ENCODE measurements around the gene MMP25.

Gene MMP25, protein sequence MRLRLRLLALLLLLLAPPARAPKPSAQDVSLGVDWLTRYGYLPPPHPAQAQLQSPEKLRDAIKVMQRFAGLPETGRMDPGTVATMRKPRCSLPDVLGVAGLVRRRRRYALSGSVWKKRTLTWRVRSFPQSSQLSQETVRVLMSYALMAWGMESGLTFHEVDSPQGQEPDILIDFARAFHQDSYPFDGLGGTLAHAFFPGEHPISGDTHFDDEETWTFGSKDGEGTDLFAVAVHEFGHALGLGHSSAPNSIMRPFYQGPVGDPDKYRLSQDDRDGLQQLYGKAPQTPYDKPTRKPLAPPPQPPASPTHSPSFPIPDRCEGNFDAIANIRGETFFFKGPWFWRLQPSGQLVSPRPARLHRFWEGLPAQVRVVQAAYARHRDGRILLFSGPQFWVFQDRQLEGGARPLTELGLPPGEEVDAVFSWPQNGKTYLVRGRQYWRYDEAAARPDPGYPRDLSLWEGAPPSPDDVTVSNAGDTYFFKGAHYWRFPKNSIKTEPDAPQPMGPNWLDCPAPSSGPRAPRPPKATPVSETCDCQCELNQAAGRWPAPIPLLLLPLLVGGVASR

DNA sequence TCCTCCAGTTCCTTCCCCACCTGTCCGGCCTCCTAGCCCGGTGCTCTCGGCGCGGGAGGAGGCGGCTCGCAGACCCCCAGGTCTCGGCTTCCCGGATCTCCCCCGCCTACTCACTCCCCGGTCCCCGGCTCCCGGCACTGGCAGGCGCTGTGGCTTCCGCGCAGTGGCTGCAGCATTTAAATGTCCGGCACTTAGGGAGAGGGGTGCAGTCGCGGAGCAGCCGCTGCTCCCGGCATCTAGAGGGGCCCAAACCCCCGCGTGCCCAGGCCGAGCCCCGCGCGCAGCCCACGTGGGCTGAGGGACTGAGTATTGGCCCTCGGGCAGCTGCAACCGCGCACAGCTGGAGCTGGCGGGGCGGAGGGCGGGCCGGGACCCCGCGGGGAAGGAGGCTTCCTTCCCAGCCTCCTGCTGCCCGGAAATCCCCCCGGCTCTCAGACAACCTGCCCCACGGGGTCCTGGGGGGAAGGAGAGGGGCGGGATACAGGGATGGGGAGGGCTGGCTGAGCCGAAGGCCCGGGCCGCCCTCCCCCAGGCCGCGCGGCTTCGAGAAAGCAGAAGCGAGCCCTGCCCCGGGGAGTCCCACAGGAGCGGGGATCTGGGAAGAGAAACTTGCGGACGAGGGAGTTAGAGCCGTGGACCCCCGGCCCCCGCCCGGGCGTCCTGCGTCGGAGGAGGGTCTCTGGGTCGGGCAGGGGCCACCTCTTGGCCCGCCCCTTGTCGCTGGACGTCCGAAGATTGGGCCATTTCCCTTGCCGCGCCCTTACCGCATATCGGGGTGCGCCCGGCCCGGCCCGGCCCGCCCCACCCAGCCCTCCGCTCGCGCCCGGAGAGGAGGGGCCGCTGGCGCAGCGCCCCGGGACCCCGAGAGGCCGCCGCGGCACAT is at the start of gene MMP25:
Gene MMP25 (plus strand): TSS at position 804 of the 883 bp plus-strand sequence. CDS start 357 bp downstream, outside the sequence.
- peaks cover 22% of the 10 kb centered on the region for H3K36me3 Mint-ChIP-seq (ENCODE audit: low read depth)
- peaks cover 28% of the 10 kb centered on the region for H3K27me3 Mint-ChIP-seq (ENCODE audit: low read depth)
- H3K27ac Mint-ChIP-seq, result peak within 1 kb of the TSS; percentile 87
- no peaks in the 10 kb centered on the region for H3K9me3 Mint-ChIP-seq
- peaks cover 36% of the 10 kb centered on the region for H3K4me1 Mint-ChIP-seq (ENCODE audit: low read depth)
- H3K4me3 Mint-ChIP-seq, result peak within 1 kb of the TSS; percentile 83

DNA sequence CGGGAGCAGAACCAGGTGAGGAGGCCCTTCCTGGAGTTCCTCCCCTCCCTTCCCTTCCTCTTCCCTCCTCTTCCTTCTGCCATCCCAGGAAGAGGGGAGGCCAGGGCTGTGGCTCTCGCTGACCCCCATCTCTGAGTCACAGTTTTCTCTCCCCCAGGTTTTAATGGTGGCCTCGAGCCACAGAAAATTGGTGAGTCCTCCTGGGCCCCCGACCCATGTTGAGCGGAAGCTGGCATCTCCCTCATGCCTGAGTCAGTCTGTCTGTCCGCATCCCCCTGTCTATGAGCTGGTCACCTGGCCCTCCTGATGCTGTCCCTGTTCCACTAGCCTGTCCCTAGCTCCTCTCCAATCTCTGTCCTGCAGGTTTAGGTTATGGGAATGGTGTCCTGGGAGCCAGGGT is 46.4 kb upstream of the MMP25 start:
- Mint-ChIP-seq H3K4me3 (no peak overlapping the region), H3K27me3 (ENCODE audit: low read depth) (peaks cover 6% of the 10 kb centered on the region)

DNA sequence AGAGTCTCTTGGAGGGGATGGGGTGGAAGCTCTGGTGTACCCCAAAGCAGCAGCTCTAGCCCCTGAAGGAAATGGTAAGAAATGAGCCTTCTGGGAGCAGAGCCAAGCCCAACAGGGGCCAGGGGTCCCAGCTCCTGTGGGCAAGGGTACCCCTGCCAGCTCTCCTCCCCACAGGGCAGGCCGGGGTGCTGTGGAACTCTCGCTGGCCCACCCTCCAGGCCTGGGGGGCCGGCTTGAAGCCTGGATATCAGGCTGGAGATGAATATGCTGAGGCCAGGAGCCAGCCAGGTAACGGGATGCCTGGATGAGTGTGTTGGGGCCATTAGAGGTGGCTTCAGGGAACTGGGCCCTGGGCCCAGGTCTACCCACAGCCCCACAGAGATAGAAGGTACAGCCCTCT is 45.8 kb upstream of the MMP25 start:
- Mint-ChIP-seq H3K36me3 (ENCODE audit: low read depth) (no peaks in the 10 kb centered on the region), H3K27me3 (ENCODE audit: low read depth) (peaks cover 7% of the 10 kb centered on the region), H3K4me1 (ENCODE audit: low read depth) (peaks cover 4% of the 10 kb centered on the region), H3K27ac (no peak overlapping the region), H3K4me3 (no peak overlapping the region), H3K9me3 (no peaks in the 10 kb centered on the region)

More for the DNA sequence above, 46.4 kb upstream of the MMP25 start:
- Mint-ChIP-seq H3K9me3 (no peaks in the 10 kb centered on the region), H3K36me3 (ENCODE audit: low read depth) (no peaks in the 10 kb centered on the region), H3K4me1 (ENCODE audit: low read depth) (peaks cover 4% of the 10 kb centered on the region), H3K27ac (no peak overlapping the region)

DNA sequence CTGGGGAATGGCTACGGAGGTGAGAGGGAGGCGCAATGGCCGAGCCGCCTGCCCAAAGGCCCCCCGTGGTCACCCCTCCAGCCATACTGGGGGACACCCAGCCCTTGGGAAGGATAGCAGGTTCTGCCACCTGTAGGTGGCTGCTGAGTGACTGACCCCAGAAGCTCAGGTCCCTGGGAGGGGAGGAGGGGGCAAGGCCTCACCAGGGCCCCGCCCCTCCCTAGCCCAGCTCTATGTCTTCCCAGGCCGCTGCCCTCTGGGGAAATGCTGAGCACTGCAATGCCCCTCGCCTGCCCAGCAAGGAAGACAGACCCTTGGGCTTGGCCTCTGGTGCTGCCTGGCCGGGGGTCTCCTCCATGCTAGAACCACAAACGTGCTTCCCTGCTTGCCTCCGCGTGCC is 45.0 kb upstream of the MMP25 start:
- no peaks in the 10 kb centered on the region for H3K9me3 Mint-ChIP-seq
- H3K4me3 Mint-ChIP-seq, result no peak overlapping the region
- no peak overlapping the region for H3K27ac Mint-ChIP-seq
- H3K27me3 Mint-ChIP-seq (ENCODE audit: low read depth), result peaks cover 7% of the 10 kb centered on the region
- H3K36me3 Mint-ChIP-seq (ENCODE audit: low read depth), result no peaks in the 10 kb centered on the region
- H3K4me1 Mint-ChIP-seq (ENCODE audit: low read depth), result peaks cover 4% of the 10 kb centered on the region

DNA sequence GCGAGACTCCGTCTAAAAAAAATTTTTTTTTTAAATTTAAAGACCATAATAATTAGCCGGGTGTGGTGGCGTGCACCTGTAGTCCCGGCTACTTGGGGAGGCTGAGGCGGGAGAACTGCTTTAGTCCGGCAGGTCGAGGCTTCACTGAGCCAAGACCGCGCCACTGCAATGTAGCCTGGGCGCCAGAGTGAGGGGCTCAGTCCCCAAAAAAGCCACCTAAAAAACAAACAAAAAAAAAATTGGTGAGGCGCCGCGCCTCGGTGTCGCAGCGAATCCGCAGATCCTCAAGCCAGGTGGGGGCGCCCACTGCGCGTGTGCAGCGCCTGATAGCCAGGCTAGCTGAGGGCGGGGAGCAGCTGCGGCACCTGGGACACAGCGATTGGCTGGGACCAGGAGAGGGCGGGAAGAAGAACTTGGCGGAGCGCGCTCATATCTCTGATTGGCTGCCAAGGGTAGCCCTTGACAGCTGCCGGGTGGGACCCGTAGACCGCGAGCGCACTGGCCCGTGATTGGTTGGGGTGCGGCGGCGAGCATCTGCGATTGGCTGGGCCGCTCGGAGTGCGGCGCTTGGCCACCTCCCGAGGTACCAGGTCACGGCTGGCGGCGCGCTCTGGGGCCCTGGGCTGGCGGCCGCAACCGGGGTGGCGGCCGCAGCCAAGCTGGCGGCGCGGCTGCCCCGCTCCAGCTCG is 42.6 kb upstream of the MMP25 start:
- Mint-ChIP-seq H3K4me3 (peak overlapping the region; percentile 72), H3K36me3 (ENCODE audit: low read depth) (no peaks in the 10 kb centered on the region), H3K27ac (peak overlapping the region; percentile 57), H3K4me1 (ENCODE audit: low read depth) (peaks cover 23% of the 10 kb centered on the region), H3K27me3 (ENCODE audit: low read depth) (peaks cover 14% of the 10 kb centered on the region), H3K9me3 (no peaks in the 10 kb centered on the region)

DNA sequence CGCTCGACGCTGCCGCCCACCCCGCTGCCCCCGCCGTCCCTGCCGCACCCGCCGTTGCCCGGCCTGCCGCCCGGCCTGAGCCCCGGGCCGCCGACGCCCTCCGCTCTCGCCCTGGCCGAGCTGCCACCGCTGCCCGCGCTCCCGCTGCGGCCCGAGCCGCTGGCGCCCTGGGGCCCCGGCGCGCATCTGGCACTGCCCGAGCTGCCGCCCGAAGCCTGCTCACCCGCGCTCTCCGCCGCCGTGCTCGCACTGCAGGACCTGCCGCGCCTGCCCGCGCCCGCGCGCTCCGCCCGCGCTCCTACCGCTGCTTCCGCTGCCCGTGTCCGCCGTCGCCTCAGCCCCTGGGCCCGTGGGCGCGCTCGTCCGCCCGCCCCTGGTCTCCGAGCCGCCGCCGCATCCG is 42.0 kb upstream of the MMP25 start:
- Mint-ChIP-seq H3K27ac (no peak overlapping the region), H3K4me3 (no peak overlapping the region), H3K4me1 (ENCODE audit: low read depth) (peaks cover 24% of the 10 kb centered on the region)

GRCh38 chr16:3004781-3005284 is 41.5 kb upstream of the MMP25 start:
- Mint-ChIP-seq H3K9me3 (no peaks in the 10 kb centered on the region), H3K27ac (no peak overlapping the region), H3K4me3 (peak overlapping the region; percentile 73), H3K27me3 (ENCODE audit: low read depth) (peaks cover 11% of the 10 kb centered on the region), H3K36me3 (ENCODE audit: low read depth) (no peaks in the 10 kb centered on the region), H3K4me1 (ENCODE audit: low read depth) (peaks cover 24% of the 10 kb centered on the region)

More for the DNA sequence above, 42.0 kb upstream of the MMP25 start:
- peaks cover 11% of the 10 kb centered on the region for H3K27me3 Mint-ChIP-seq (ENCODE audit: low read depth)
- no peaks in the 10 kb centered on the region for H3K9me3 Mint-ChIP-seq
- H3K36me3 Mint-ChIP-seq (ENCODE audit: low read depth), result no peaks in the 10 kb centered on the region

DNA sequence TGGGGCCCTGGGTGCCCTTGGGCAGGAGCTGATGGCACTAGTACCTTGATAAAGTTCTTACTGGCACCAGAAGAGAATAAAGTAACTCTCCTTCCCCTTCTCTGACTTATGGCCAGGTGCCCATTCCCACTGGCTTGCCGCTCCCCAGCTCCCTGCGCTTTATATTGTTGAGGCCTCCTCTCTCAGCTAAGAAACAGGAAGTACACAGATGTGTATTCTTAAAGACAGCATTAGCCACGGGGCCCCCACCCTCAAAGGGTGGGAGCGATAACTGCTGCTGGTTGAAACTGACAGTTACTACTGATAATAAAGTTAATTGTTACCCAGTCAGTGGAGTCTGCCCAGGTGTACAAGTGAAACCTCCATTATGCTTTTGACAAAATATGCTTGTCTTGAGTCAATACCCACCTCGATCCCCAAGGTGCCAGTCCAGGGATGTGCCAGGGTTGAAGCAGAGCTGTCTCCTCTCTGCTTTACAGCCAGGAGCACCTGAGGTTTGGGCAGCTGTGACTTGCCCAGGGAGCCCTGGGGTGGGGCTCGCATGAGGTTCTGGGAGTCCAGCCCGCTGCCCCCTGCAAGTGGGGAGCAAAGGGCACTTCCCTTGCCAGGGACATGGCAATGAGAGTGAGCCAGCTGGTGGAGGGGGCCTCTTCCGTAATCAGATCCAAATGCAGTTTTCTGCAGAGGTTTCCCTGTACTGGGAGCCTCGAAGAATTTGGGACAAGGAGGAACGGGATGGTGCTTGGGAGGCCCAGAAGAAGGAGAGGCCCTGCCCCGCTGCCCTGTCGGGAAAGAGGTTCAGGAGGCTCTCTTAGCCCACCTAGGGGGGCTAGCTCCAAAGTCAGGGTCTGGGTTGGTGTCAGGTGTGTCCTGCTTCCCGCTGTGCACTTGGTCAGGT is 39.1 kb upstream of the MMP25 start:
- Mint-ChIP-seq H3K27me3 (ENCODE audit: low read depth) (peaks cover 15% of the 10 kb centered on the region), H3K36me3 (ENCODE audit: low read depth) (no peaks in the 10 kb centered on the region), H3K9me3 (no peaks in the 10 kb centered on the region), H3K4me3 (peak overlapping the region; percentile 2), H3K27ac (no peak overlapping the region), H3K4me1 (ENCODE audit: low read depth) (peaks cover 24% of the 10 kb centered on the region)

DNA sequence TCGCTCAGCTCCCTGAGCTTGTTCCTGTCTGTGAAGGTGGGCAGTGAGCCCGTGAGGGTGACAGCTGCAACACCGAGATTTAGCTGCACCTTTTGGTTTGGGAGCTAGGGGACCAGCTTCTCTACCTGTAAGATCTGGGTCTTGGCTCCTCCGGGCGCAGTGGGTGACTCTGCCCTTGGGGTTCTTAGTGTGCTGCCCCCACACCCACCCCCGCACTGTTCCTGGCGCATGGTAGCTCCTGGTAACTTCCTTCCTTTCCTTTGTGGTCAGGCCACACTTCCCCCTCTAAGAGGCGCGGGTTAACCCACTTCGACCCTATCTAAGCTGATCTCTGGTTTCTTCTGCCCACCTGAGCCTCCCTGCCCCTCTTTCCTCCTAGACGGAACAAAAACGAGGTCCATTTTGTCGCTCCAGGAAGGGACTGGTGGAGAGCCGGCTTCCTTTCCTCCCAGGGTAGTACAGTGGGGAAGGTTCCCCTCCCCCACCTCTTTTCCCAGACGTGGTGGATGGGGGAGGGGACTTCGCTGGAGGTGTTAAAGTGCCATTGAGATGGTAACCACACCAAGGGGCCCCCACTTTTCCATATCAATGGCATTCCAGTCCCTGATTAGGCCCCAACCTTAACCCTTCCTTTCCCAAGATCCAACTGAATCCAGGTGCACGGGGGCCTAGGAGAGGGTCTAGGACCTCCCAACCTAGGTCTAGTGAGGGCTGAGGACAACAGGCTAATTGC is 38.2 kb upstream of the MMP25 start:
- H3K27me3 Mint-ChIP-seq (ENCODE audit: low read depth), result peaks cover 15% of the 10 kb centered on the region
- no peaks in the 10 kb centered on the region for H3K36me3 Mint-ChIP-seq (ENCODE audit: low read depth)
- peak overlapping the region; percentile 37 for H3K4me3 Mint-ChIP-seq
- peak overlapping the region; percentile 36 for H3K27ac Mint-ChIP-seq
- H3K9me3 Mint-ChIP-seq, result no peaks in the 10 kb centered on the region
- peaks cover 23% of the 10 kb centered on the region for H3K4me1 Mint-ChIP-seq (ENCODE audit: low read depth)

GRCh38 chr16:3008690-3009037 is 37.7 kb upstream of the MMP25 start:
- no peaks in the 10 kb centered on the region for H3K36me3 Mint-ChIP-seq (ENCODE audit: low read depth)
- peak overlapping the region; percentile 37 for H3K4me3 Mint-ChIP-seq
- H3K27me3 Mint-ChIP-seq (ENCODE audit: low read depth), result peaks cover 15% of the 10 kb centered on the region
- H3K27ac Mint-ChIP-seq, result no peak overlapping the region
- no peaks in the 10 kb centered on the region for H3K9me3 Mint-ChIP-seq
- H3K4me1 Mint-ChIP-seq (ENCODE audit: low read depth), result peaks cover 23% of the 10 kb centered on the region

DNA sequence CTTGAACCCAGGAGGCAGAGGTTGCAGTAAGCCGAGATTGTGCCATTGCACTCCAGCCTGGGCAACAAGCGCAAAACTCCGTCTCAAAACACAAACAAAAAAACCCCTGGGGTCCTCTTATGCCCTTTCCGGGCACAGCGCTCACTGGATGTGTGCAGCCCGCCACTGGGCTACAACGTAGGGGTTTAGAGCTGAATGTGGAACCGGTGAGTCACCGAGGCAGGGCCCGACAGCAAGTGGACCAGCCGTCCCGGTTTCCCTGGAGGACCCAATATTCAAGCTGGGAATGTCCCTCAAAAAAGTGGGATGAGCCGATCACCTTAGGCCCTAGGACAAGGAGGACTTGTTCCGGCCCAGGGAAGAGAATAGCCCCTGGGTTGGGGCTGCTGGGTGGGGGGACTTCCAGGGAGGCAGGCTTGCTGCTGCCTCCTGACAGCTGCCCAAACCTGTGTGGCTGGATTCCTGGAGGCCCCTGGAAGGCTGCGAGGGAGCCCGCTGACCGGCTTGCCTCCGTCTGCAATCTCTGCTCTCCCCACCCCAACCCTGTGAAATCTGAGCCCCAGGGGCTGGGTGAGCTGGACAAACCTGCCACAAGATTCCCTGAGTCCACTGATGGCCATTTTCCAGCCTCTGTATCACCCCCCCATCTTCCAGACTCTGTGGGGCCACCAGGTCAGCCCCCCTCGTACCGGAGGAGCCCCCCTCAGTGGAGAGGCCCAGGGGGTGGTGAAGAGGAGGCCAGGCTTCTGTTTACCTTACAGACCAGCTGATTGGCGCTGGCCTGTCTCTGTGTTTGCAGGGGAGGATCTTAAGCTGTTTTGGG is 36.6 kb upstream of the MMP25 start:
- H3K36me3 Mint-ChIP-seq (ENCODE audit: low read depth), result no peaks in the 10 kb centered on the region
- H3K27ac Mint-ChIP-seq, result no peak overlapping the region
- no peaks in the 10 kb centered on the region for H3K9me3 Mint-ChIP-seq
- peaks cover 21% of the 10 kb centered on the region for H3K27me3 Mint-ChIP-seq (ENCODE audit: low read depth)
- peaks cover 22% of the 10 kb centered on the region for H3K4me1 Mint-ChIP-seq (ENCODE audit: low read depth)
- no peak overlapping the region for H3K4me3 Mint-ChIP-seq

DNA sequence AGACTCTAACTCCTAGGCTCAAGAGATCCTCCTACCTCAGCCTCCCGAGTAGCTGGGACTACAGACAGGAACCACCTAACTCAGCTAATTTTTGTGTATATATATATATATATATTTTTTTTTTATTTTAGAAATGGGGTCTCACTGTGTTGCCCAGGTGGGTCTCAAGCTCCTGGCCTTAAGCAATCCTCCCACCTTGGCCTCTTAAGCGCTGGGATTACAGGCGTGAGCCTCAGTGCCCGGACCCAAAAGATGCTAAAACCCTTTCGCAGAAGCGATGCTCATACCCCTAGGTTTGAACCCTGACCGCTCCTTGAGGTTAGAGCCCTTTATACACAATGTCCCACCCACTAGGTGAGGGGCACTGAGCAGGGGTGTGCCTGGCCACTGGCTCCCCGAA is 35.9 kb upstream of the MMP25 start:
- no peak overlapping the region for H3K4me3 Mint-ChIP-seq
- H3K36me3 Mint-ChIP-seq (ENCODE audit: low read depth), result no peaks in the 10 kb centered on the region

More for the DNA sequence above, 35.9 kb upstream of the MMP25 start:
- Mint-ChIP-seq H3K27ac (no peak overlapping the region), H3K4me1 (ENCODE audit: low read depth) (peaks cover 21% of the 10 kb centered on the region), H3K27me3 (ENCODE audit: low read depth) (peaks cover 22% of the 10 kb centered on the region), H3K9me3 (no peaks in the 10 kb centered on the region)
